Osteocyte (in vitro differentiated cells): ENCODE data around the gene AATF. TPM values are rescaled to one million over a fixed set of nuclear protein-coding genes. Genes with fewer than 3 reads are reported as not detected.

Experiments used
- DNase-seq: peaks from one replicate; pipeline ENCODE4 v3.0.0; 2021; ENCODE audit warnings: mixed read lengths; ENCODE audit not compliant: unreplicated experiment; ENCODE audit errors: extremely low spot score
- H3K27ac Mint-ChIP-seq: one replicate; pipeline ENCODE4 v1.8.0; 2021; ENCODE audit warnings: mild to moderate bottlenecking, mixed read lengths; ENCODE audit not compliant: unreplicated experiment
- H3K27me3 Mint-ChIP-seq: one replicate; pipeline ENCODE4 v1.8.0; 2021; ENCODE audit warnings: mixed read lengths; ENCODE audit not compliant: unreplicated experiment
- H3K36me3 Mint-ChIP-seq: one replicate; pipeline ENCODE4 v1.8.0; 2021; ENCODE audit warnings: mixed read lengths; ENCODE audit not compliant: unreplicated experiment
- H3K4me1 Mint-ChIP-seq: one replicate; pipeline ENCODE4 v1.8.0; 2021; ENCODE audit warnings: mixed read lengths; ENCODE audit not compliant: unreplicated experiment
- H3K4me3 Mint-ChIP-seq: one replicate; pipeline ENCODE4 v1.8.0; 2021; ENCODE audit warnings: mild to moderate bottlenecking, moderate library complexity, mixed read lengths; ENCODE audit not compliant: unreplicated experiment
- H3K9me3 Mint-ChIP-seq: one replicate; pipeline ENCODE4 v1.8.0; 2021; ENCODE audit warnings: mixed read lengths; ENCODE audit not compliant: unreplicated experiment
- CTCF ChIP-seq: fragments of 200-600 bp; sonication (generic); IDR thresholded peaks from 2 replicates; pipeline ENCODE4 v1.5.0; 2021; ENCODE audit warnings: antibody characterized with exemption, mild to moderate bottlenecking, moderate library complexity
- total RNA-seq: library from RNA; stranded (reverse); gene quantifications from 2 replicates; pipeline ENCODE4 v1.2.1, GENCODE V29; 2021

AATF gene
- total RNA-seq, 1 donor from 2014 or later, result 39.6 TPM

GRCh38 chr17:36936455-36937000 is 12.2 kb upstream of the AATF start:
- H3K27me3 Mint-ChIP-seq, result peaks cover 87% of the 10 kb centered on the region
- no peak for TF ChIP-seq CTCF
- DNase-seq, result no peak
- H3K27ac Mint-ChIP-seq, result no peak overlapping the region
- H3K9me3 Mint-ChIP-seq, result no peaks in the 10 kb centered on the region
- H3K4me3 Mint-ChIP-seq, result peak overlapping the region; percentile 61
- H3K36me3 Mint-ChIP-seq, result peaks cover 1% of the 10 kb centered on the region
- H3K4me1 Mint-ChIP-seq, result peaks cover 55% of the 10 kb centered on the region

GRCh38 chr17:36937001-36937958 is 11.5 kb upstream of the AATF start, which contains the start of gene LHX1:
TSS of gene LHX1 (plus strand) at chr17:36937475. CDS start at chr17:36938198, 723 bp downstream.
- peaks cover under 1% of the 10 kb centered on the region for H3K36me3 Mint-ChIP-seq
- H3K27ac Mint-ChIP-seq, result no peak within 1 kb of the TSS

GRCh38 chr17:36937959-36938565 is 10.7 kb upstream of the AATF start:
- Mint-ChIP-seq H3K9me3 (no peaks in the 10 kb centered on the region), H3K27me3 (peaks cover 76% of the 10 kb centered on the region), H3K27ac (no peak overlapping the region), H3K4me1 (peaks cover 46% of the 10 kb centered on the region), H3K4me3 (peak overlapping the region; percentile 61), H3K36me3 (no peaks in the 10 kb centered on the region)
- TF ChIP-seq CTCF, result no peak
- no peak for DNase-seq

More at GRCh38 chr17:36937001-36937958, 11.5 kb upstream of the AATF start, which contains the start of gene LHX1:
- no peaks in the 10 kb centered on the region for H3K9me3 Mint-ChIP-seq
- peaks cover 51% of the 10 kb centered on the region for H3K4me1 Mint-ChIP-seq
- peak within 1 kb of the TSS; percentile 61 for H3K4me3 Mint-ChIP-seq
- H3K27me3 Mint-ChIP-seq, result peaks cover 83% of the 10 kb centered on the region
- DNase-seq, result peak; percentile 73
- no peak for TF ChIP-seq CTCF

- Mint-ChIP-seq H3K4me1 (peaks cover 45% of the 10 kb centered on the region), H3K27ac (no peak overlapping the region), H3K36me3 (no peaks in the 10 kb centered on the region), H3K27me3 (peaks cover 76% of the 10 kb centered on the region), H3K9me3 (no peaks in the 10 kb centered on the region), H3K4me3 (peak overlapping the region; percentile 61)
- DNase-seq, result no peak
- TF ChIP-seq CTCF, result no peak
Measured at GRCh38 chr17:36938566-36939051, 10.1 kb upstream of the AATF start.
